Measurements from ENCODE around the gene SLC26A6.

The SLC26A6 gene

GRCh38 chr3:48617559-48617958 is 17.7 kb downstream of the SLC26A6 start:
- Mint-ChIP-seq H3K4me3 (no peak overlapping the region), H3K9me3 (no peaks in the 10 kb centered on the region), H3K36me3 (ENCODE audit: insufficient read depth) (no peaks in the 10 kb centered on the region), H3K27ac (no peak overlapping the region), H3K27me3 (no peaks in the 10 kb centered on the region), H3K4me1 (ENCODE audit: low read depth in 2 of 2) (no peaks in the 10 kb centered on the region)
- DNase-seq (no peak), ATAC-seq (replicated peaks) (no peak)

- H3K9me3 Mint-ChIP-seq: no peaks in the 10 kb centered on the region
- peaks cover 9% of the 10 kb centered on the region for H3K36me3 Mint-ChIP-seq (ENCODE audit: insufficient read depth)
- H3K4me1 Mint-ChIP-seq (ENCODE audit: low read depth in 2 of 2): peaks cover 0 to 4% of the 10 kb centered on the region in 2 donors
- H3K4me3 Mint-ChIP-seq: no peak overlapping the region
- no peak overlapping the region for H3K27ac Mint-ChIP-seq
- ATAC-seq (replicated peaks) (no peak), DNase-seq (no peak)
- H3K27me3 Mint-ChIP-seq: no peaks in the 10 kb centered on the region
These were observed 21.2 kb downstream of the SLC26A6 start for GRCh38 chr3:48614044-48614443.

- peaks cover 8 to 13% of the 10 kb centered on the region in 2 donors for H3K4me1 Mint-ChIP-seq (ENCODE audit: low read depth in 2 of 2)
- no peaks in the 10 kb centered on the region for H3K27me3 Mint-ChIP-seq
- H3K27ac Mint-ChIP-seq: no peak overlapping the region
- peaks cover 14% of the 10 kb centered on the region for H3K36me3 Mint-ChIP-seq (ENCODE audit: insufficient read depth)
- ATAC-seq (replicated peaks) (no peak), DNase-seq (no peak)
- H3K4me3 Mint-ChIP-seq: no peak overlapping the region
- H3K9me3 Mint-ChIP-seq: no peaks in the 10 kb centered on the region
These were observed 23.0 kb downstream of the SLC26A6 start for GRCh38 chr3:48612309-48612708.

GRCh38 chr3:48609088-48610005 is 25.9 kb downstream of the SLC26A6 start, which contains the start of gene UQCRC1:
Gene UQCRC1 (minus strand): TSS chr3:48609646. CDS start chr3:48609620, 26 bp downstream.
- Mint-ChIP-seq H3K36me3 (ENCODE audit: insufficient read depth) (peaks cover 26% of the 10 kb centered on the region), H3K9me3 (no peaks in the 10 kb centered on the region), H3K4me3 (peak within 1 kb of the TSS; percentile 99 to 100), H3K27me3 (no peaks in the 10 kb centered on the region), H3K4me1 (ENCODE audit: low read depth in 2 of 2) (peaks cover 8 to 15% of the 10 kb centered on the region in 2 donors), H3K27ac (peak within 1 kb of the TSS; percentile 98 to 100)
- peak; percentile 88 to 91 (median 89) for DNase-seq
- peak; percentile 98 for ATAC-seq (replicated peaks)

- Mint-ChIP-seq H3K4me3 (peak overlapping the region in 1 of 2 donors; percentile 100), H3K36me3 (ENCODE audit: insufficient read depth) (peaks cover 31% of the 10 kb centered on the region), H3K9me3 (no peaks in the 10 kb centered on the region), H3K4me1 (ENCODE audit: low read depth in 2 of 2) (peaks cover 8 to 17% of the 10 kb centered on the region in 2 donors), H3K27ac (peak overlapping the region; percentile 26 to 100), H3K27me3 (no peaks in the 10 kb centered on the region)
- DNase-seq (no peak), ATAC-seq (replicated peaks) (no peak)
These were observed 27.7 kb downstream of the SLC26A6 start for GRCh38 chr3:48607519-48607918.

GRCh38 chr3:48601622-48601994 is 33.7 kb downstream of the SLC26A6 start:
- no peak overlapping the region for H3K27ac Mint-ChIP-seq
- ATAC-seq (replicated peaks): no peak
- no peak for DNase-seq
- H3K27me3 Mint-ChIP-seq: peaks cover 0 to under 1% of the 10 kb centered on the region in 2 donors
- H3K9me3 Mint-ChIP-seq: no peaks in the 10 kb centered on the region
- no peak overlapping the region for H3K4me3 Mint-ChIP-seq
- H3K36me3 Mint-ChIP-seq (ENCODE audit: insufficient read depth): peaks cover 45% of the 10 kb centered on the region
- peaks cover 0 to 4% of the 10 kb centered on the region in 2 donors for H3K4me1 Mint-ChIP-seq (ENCODE audit: low read depth in 2 of 2)

GRCh38 chr3:48600711-48601621 is 34.3 kb downstream of the SLC26A6 start:
- no peak for ATAC-seq (replicated peaks)
- Mint-ChIP-seq H3K4me1 (ENCODE audit: low read depth in 2 of 2) (peaks cover 3 to 4% of the 10 kb centered on the region in 2 donors), H3K27me3 (peaks cover 4 to 7% of the 10 kb centered on the region in 2 donors), H3K27ac (no peak overlapping the region), H3K4me3 (no peak overlapping the region), H3K9me3 (no peaks in the 10 kb centered on the region), H3K36me3 (ENCODE audit: insufficient read depth) (peaks cover 45% of the 10 kb centered on the region)
- no peak for DNase-seq

- DNase-seq (no peak), ATAC-seq (replicated peaks) (no peak)
- Mint-ChIP-seq H3K4me1 (ENCODE audit: low read depth in 2 of 2) (peaks cover 4 to 5% of the 10 kb centered on the region in 2 donors), H3K4me3 (no peak overlapping the region), H3K9me3 (no peaks in the 10 kb centered on the region), H3K27ac (peak overlapping the region in 1 of 2 donors; percentile 64), H3K36me3 (ENCODE audit: insufficient read depth) (peaks cover 41% of the 10 kb centered on the region), H3K27me3 (peaks cover 7 to 16% of the 10 kb centered on the region in 2 donors)
These were observed 35.6 kb downstream of the SLC26A6 start for GRCh38 chr3:48599509-48600285.

- ATAC-seq (replicated peaks): no peak
- no peaks in the 10 kb centered on the region for H3K9me3 Mint-ChIP-seq
- H3K4me3 Mint-ChIP-seq: no peak overlapping the region
- no peak for DNase-seq
- peak overlapping the region in 1 of 2 donors; percentile 64 for H3K27ac Mint-ChIP-seq
- H3K27me3 Mint-ChIP-seq: peaks cover 12 to 22% of the 10 kb centered on the region in 2 donors
- H3K36me3 Mint-ChIP-seq (ENCODE audit: insufficient read depth): peaks cover 40% of the 10 kb centered on the region
- peaks cover 4 to 6% of the 10 kb centered on the region in 2 donors for H3K4me1 Mint-ChIP-seq (ENCODE audit: low read depth in 2 of 2)
These were observed 36.2 kb downstream of the SLC26A6 start for GRCh38 chr3:48599077-48599501.

GRCh38 chr3:48598323-48599076 is 36.8 kb downstream of the SLC26A6 start:
- Mint-ChIP-seq H3K36me3 (ENCODE audit: insufficient read depth) (peaks cover 40% of the 10 kb centered on the region), H3K4me3 (no peak overlapping the region), H3K9me3 (no peaks in the 10 kb centered on the region), H3K27ac (no peak overlapping the region), H3K27me3 (peaks cover 12 to 28% of the 10 kb centered on the region in 2 donors), H3K4me1 (ENCODE audit: low read depth in 2 of 2) (peaks cover 4 to 6% of the 10 kb centered on the region in 2 donors)
- DNase-seq (no peak), ATAC-seq (replicated peaks) (no peak)

GRCh38 chr3:48597408-48597800 is 37.9 kb downstream of the SLC26A6 start:
- H3K4me1 Mint-ChIP-seq (ENCODE audit: low read depth in 2 of 2): peaks cover 4% of the 10 kb centered on the region in 2 donors
- H3K9me3 Mint-ChIP-seq: no peaks in the 10 kb centered on the region
- peaks cover 19 to 39% of the 10 kb centered on the region in 2 donors for H3K27me3 Mint-ChIP-seq
- H3K4me3 Mint-ChIP-seq: no peak overlapping the region
- H3K36me3 Mint-ChIP-seq (ENCODE audit: insufficient read depth): peaks cover 36% of the 10 kb centered on the region
- peak overlapping the region in 1 of 2 donors; percentile 33 for H3K27ac Mint-ChIP-seq
- DNase-seq (no peak), ATAC-seq (replicated peaks) (no peak)

GRCh38 chr3:48596676-48597407 is 38.4 kb downstream of the SLC26A6 start:
- H3K9me3 Mint-ChIP-seq: no peaks in the 10 kb centered on the region
- peaks cover 30% of the 10 kb centered on the region for H3K36me3 Mint-ChIP-seq (ENCODE audit: insufficient read depth)
- peak overlapping the region in 1 of 2 donors; percentile 33 for H3K27ac Mint-ChIP-seq
- H3K27me3 Mint-ChIP-seq: peaks cover 21 to 42% of the 10 kb centered on the region in 2 donors
- H3K4me3 Mint-ChIP-seq: no peak overlapping the region
- peaks cover 4% of the 10 kb centered on the region in 2 donors for H3K4me1 Mint-ChIP-seq (ENCODE audit: low read depth in 2 of 2)
- DNase-seq (no peak), ATAC-seq (replicated peaks) (no peak)
